Peyer's patch (tissue), 4 donors: ENCODE measurements around the gene ARHGAP5.

Experiments used
- POLR2A ChIP-seq, 2 donors: fragments of 450-650 bp; IDR thresholded peaks; one replicate each; pipeline ENCODE4 v1.5.1; 2017; ENCODE audit warnings: antibody characterized with exemption in 2 of 2, mild to moderate bottlenecking in 2 of 2, moderate library complexity in 2 of 2
- TF ChIP-seq, protein P1 (sequence below), 6 experiments: fragments of 450-650 bp in 4 of 6; fragments of 200-600 bp in 2 of 6; sonication (generic) in 1 of 6; IDR thresholded peaks; one replicate each; pipeline ENCODE4 v1.5.1; 2017 to 2019; ENCODE audit warnings: antibody characterized with exemption in 6 of 6, mild to moderate bottlenecking in 3 of 6, moderate library complexity in 1 of 6

GRCh38 chr14:32055175-32055574, 21.9 kb upstream of the ARHGAP5 start:
- TF ChIP-seq, protein P1, sequence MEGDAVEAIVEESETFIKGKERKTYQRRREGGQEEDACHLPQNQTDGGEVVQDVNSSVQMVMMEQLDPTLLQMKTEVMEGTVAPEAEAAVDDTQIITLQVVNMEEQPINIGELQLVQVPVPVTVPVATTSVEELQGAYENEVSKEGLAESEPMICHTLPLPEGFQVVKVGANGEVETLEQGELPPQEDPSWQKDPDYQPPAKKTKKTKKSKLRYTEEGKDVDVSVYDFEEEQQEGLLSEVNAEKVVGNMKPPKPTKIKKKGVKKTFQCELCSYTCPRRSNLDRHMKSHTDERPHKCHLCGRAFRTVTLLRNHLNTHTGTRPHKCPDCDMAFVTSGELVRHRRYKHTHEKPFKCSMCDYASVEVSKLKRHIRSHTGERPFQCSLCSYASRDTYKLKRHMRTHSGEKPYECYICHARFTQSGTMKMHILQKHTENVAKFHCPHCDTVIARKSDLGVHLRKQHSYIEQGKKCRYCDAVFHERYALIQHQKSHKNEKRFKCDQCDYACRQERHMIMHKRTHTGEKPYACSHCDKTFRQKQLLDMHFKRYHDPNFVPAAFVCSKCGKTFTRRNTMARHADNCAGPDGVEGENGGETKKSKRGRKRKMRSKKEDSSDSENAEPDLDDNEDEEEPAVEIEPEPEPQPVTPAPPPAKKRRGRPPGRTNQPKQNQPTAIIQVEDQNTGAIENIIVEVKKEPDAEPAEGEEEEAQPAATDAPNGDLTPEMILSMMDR (IDR thresholded peaks at IDR 0.05): no peak
- TF ChIP-seq POLR2A (IDR thresholded peaks at IDR 0.05): no peak
